ENCODE measurements around the gene ARHGAP11A. TPM values are rescaled to one million over a fixed set of nuclear protein-coding genes. Genes with fewer than 3 reads are reported as not detected.

ARHGAP11A gene
- total RNA-seq, 2 donors from 2014 or later = 89.9 to 108 TPM

DNA sequence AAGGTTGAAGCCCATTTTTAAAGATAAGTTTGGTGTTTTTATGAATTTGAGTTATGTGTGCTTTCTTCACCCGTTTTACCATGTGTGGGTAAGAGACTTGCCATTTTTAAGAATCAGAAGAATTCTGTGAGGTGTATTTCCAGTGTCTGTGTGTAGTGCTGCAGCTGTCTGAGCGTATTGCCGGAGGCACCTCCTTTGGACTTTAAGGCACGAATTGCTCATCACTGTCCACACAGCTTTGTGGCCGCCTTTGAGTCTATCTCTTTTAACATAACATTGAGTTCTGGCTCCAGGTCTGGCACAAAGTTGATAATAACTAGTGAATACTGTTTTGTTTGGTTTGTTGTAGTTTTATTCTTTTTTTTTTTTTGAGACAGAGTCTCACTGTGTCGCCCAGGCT is 52.0 kb downstream of the ARHGAP11A start:
- Mint-ChIP-seq H3K4me3 (no peak overlapping the region), H3K4me1 (ENCODE audit: low read depth in 2 of 2) (peaks cover 5 to 6% of the 10 kb centered on the region in 2 donors), H3K9me3 (no peaks in the 10 kb centered on the region), H3K36me3 (no peaks in the 10 kb centered on the region), H3K27ac (no peak overlapping the region), H3K27me3 (no peaks in the 10 kb centered on the region)
- DNase-seq (ENCODE audit: low spot score) (no peak), ATAC-seq (no peak)

DNA sequence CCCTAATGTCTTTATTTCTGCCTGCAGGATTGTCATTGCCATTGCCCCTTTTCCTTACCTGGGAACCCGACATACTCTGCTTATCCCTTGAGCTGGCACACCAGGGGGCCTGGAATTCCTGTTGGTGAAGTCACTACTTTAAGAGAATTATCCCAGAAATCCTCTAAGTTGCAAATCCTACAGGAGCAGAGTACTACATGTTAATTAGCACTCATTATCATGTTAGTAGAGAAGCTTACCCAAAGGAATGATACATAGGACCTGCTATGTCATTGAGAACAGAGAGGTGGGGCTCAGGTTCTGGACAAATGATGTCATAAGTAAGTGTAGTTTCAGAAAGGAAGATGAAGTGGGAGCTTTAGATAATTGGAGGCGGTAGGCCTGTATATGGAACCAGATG is 53.6 kb downstream of the ARHGAP11A start:
- Mint-ChIP-seq H3K27ac (no peak overlapping the region), H3K36me3 (no peaks in the 10 kb centered on the region), H3K9me3 (no peaks in the 10 kb centered on the region), H3K27me3 (no peaks in the 10 kb centered on the region), H3K4me1 (ENCODE audit: low read depth in 2 of 2) (no peaks in the 10 kb centered on the region), H3K4me3 (no peak overlapping the region)
- no peak for DNase-seq (ENCODE audit: low spot score)
- ATAC-seq = no peak

DNA sequence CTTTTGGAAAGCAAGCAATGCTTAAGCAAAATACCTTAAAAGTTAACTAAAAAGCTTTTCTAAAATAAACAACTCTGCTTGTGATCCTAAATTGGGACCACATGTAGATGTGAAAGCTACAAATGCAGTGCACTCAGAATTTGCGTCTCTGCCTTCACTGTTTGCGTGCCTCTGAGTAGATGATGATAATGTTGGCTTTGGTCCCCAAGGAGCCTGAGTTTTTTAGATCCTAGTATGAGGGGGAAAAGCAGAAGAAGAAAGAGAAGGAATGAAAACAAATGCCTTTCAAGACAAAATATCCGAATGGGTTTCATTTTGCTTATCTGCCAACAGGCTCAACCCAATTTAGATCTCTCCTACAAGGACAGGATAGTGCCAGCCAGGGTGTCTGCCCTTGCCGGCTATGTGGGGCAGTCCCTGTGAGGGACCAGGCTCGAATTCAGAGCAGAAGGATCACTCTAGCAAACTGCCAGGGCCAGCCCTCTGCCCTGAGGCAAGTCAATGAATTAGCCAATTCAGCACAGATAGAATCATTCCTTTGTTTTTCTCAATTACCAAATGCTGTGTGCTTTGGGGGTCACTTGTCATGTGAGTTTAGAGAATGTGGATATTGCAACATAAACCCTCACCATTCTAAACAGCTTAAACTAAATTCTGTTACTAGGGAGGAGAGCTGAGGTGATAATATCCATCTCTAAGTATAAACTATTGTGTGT is 54.8 kb downstream of the ARHGAP11A start:
- Mint-ChIP-seq H3K27me3 (no peaks in the 10 kb centered on the region), H3K4me1 (ENCODE audit: low read depth in 2 of 2) (no peaks in the 10 kb centered on the region), H3K9me3 (no peaks in the 10 kb centered on the region), H3K36me3 (no peaks in the 10 kb centered on the region), H3K4me3 (no peak overlapping the region), H3K27ac (no peak overlapping the region)
- ATAC-seq (no peak), DNase-seq (ENCODE audit: low spot score) (no peak)

DNA sequence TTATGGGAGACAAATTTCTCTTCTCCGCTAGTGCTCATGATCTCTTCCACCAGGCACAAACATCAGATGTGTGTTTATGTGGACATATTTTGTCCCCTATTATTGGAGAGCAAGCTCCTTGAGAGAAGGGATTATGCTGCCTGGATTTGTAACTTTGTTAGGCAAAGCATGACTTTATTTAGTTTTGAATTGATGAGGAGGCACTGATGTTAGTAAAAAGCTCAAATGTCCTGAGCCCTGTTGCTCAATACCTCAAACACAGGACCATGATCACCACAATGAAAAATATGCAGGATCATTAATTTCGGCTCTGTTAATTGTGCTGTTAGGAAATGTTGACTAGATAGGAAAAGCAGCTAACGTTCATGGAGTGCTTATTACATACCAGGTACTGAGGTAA is 55.3 kb downstream of the ARHGAP11A start:
- Mint-ChIP-seq H3K9me3 (no peaks in the 10 kb centered on the region), H3K4me3 (no peak overlapping the region), H3K36me3 (no peaks in the 10 kb centered on the region), H3K4me1 (ENCODE audit: low read depth in 2 of 2) (no peaks in the 10 kb centered on the region), H3K27ac (no peak overlapping the region), H3K27me3 (no peaks in the 10 kb centered on the region)
- DNase-seq (ENCODE audit: low spot score) (no peak), ATAC-seq (no peak)

DNA sequence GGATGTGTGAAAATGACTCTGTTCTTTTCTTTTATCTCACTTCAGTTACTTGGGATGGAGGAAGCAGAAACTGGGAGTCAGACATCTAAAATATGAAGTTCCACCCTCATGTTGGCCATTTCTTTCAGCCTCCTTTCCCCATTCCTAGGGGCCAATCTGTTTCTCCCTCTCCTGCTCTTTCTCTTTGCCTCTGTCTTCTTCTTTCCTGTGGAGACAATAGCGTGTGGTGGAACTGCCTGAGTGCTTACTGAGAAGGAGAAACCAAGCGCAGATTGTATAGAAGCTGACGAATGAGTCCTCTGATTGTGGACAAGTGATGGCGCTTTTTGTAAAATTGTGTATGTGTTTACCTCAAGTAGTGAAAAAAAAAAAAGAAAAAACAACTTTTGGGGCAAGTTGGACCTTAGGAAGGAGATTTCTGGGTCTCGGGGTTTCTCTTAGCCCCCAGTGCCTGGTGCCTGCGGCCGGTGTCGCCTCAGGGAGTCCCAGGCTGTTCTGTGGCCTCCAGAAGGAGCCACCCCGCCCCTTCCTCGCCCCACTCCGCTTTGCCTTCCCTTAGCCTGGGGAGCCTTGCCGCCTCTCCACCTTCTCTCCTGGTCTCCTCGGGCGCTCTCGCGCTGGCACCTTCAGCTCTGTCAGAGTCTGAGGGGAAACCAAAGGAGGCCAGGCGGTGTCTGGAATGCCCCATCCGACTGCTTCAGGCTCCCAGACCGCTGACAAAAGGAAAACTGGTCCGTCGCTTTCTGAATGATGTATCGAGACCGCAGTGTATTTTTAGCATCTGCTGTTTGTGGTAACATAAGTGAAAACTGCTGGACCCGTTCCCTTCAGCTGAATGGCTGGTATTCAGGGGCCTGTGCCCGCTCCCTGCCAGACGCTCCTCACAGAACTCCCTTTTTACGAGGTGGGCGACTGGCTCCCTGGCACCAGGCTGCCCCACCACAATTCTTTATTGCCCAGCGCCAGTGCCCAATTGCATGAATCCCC is 56.3 kb downstream of the ARHGAP11A start:
- ATAC-seq = no peak
- no peak for DNase-seq (ENCODE audit: low spot score)
- Mint-ChIP-seq H3K27me3 (peaks cover 0 to 2% of the 10 kb centered on the region in 2 donors), H3K4me3 (no peak overlapping the region), H3K9me3 (no peaks in the 10 kb centered on the region), H3K4me1 (ENCODE audit: low read depth in 2 of 2) (no peaks in the 10 kb centered on the region), H3K36me3 (no peaks in the 10 kb centered on the region), H3K27ac (no peak overlapping the region)

DNA sequence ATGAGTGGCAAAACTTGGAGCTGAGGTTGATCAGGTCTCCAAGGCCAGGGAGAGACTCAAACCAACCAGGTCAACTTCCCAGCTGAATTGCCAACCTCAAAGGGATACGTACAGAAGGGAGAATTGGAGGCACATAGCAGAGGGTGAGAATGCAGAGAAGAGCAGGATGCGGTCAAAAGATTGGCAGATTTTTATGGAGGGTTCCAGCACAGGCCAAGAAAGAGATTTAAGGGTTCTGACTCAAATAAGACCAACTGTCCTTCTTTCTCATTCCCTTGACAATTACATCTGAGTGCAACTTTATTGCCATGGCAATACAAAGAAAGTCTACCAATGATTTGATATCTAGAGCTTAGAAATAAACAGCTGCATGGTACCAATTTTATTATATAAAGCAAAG is 59.4 kb downstream of the ARHGAP11A start:
- Mint-ChIP-seq H3K36me3 (no peaks in the 10 kb centered on the region), H3K9me3 (no peaks in the 10 kb centered on the region), H3K27me3 (peaks cover 0 to 2% of the 10 kb centered on the region in 2 donors), H3K4me3 (no peak overlapping the region), H3K4me1 (ENCODE audit: low read depth in 2 of 2) (no peaks in the 10 kb centered on the region), H3K27ac (no peak overlapping the region)
- DNase-seq (ENCODE audit: low spot score) = no peak
- ATAC-seq = no peak

DNA sequence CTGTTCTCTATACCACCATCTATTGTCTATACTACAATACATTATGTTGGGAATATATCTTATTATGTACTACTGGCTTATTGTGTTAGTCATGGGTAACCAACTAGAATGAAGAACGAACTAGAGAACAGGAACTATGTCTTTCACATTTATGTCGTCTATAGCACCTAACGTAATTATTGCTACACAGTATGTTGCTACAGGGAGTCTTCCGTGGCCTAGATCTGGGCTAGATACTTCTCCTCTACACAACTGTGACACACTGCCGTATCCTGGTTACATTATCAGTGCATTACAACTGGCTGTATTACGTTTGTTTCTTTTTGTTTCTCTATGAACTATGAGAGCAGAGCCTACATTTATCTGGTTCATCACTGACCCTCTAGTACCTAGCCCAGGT is 60.2 kb downstream of the ARHGAP11A start:
- Mint-ChIP-seq H3K4me3 (no peak overlapping the region), H3K4me1 (ENCODE audit: low read depth in 2 of 2) (no peaks in the 10 kb centered on the region), H3K9me3 (no peaks in the 10 kb centered on the region), H3K36me3 (no peaks in the 10 kb centered on the region), H3K27me3 (peaks cover 0 to 2% of the 10 kb centered on the region in 2 donors), H3K27ac (no peak overlapping the region)
- no peak for DNase-seq (ENCODE audit: low spot score)
- ATAC-seq = no peak

DNA sequence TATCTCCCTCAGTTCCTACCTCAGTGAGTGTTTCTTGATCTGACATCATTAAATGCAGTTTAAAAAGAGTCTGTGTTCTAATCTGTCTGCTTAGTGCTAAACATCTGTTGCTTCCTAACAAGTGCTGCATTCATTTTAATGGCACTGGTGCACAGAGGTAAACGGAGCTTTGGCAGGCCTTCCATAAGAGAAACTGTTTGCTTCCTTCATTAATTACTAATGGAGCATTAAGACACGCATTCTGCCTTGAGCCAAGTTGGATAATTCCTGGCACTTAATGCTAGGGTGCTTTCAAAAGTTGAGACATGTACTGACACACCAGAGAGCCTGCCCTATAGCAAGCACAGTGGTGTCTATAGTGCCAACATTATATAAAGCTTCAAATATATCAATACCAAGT is 60.9 kb downstream of the ARHGAP11A start:
- no peak overlapping the region for H3K27ac Mint-ChIP-seq
- no peaks in the 10 kb centered on the region for H3K36me3 Mint-ChIP-seq
- no peaks in the 10 kb centered on the region for H3K9me3 Mint-ChIP-seq
- no peak overlapping the region for H3K4me3 Mint-ChIP-seq
- DNase-seq (ENCODE audit: low spot score) (no peak), ATAC-seq (no peak)
- H3K27me3 Mint-ChIP-seq = peaks cover 0 to 2% of the 10 kb centered on the region in 2 donors
- H3K4me1 Mint-ChIP-seq (ENCODE audit: low read depth in 2 of 2) = no peaks in the 10 kb centered on the region

DNA sequence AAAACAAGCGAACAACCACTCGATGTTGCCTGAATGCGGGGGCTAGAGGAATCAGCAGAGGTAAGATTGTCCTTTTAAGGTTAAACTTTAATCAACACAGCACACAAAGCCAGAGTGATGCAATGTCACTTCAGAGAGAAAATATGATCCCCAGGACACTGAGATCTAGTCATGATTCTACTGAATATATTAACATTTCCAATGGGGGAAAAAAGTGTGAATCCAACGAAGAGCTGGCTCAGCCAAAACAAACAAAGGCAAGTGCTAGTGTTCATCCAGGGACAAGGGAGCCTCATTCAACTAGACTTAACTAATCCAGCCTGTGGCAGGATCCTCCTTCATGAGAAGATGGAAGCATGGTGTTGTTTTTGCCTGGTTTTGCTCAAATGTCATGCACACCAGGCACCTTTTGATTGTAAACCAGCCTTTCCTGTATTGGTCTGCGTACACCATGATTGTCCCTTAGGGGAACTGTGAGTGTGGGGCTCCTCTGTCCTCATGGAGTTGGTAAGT is 62.0 kb downstream of the ARHGAP11A start:
- DNase-seq (ENCODE audit: low spot score) = no peak

DNA sequence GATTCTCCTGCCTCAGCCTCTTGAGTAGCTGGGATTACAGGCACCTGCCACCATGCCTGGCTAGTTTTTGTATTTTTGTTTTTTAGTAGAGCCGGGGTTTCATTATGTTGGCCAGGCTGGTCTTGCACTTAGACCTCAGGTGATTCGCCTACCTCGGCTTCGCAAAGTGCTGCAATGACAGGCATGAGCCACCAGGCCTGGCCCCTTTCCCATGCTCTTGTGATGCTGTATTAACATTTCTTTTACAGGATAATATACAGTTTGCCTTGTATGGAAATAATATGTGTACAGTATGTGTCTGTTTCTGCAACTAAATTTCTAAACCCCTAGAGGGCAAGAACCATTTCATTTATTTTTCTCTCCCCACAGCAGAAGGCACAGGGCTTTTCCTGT is 64.0 kb downstream of the ARHGAP11A start:
- Mint-ChIP-seq H3K27me3 (peaks cover 0 to 2% of the 10 kb centered on the region in 2 donors), H3K9me3 (no peaks in the 10 kb centered on the region), H3K36me3 (no peaks in the 10 kb centered on the region), H3K4me3 (no peak overlapping the region), H3K4me1 (ENCODE audit: low read depth in 2 of 2) (peaks cover 6 to 7% of the 10 kb centered on the region in 2 donors), H3K27ac (no peak overlapping the region)
- DNase-seq (ENCODE audit: low spot score) = no peak
- no peak for ATAC-seq

More for the DNA sequence above, 62.0 kb downstream of the ARHGAP11A start:
- Mint-ChIP-seq H3K36me3 (no peaks in the 10 kb centered on the region), H3K4me1 (ENCODE audit: low read depth in 2 of 2) (no peaks in the 10 kb centered on the region), H3K4me3 (no peak overlapping the region), H3K27ac (no peak overlapping the region), H3K27me3 (peaks cover 0 to 2% of the 10 kb centered on the region in 2 donors), H3K9me3 (no peaks in the 10 kb centered on the region)
- ATAC-seq = no peak

DNA sequence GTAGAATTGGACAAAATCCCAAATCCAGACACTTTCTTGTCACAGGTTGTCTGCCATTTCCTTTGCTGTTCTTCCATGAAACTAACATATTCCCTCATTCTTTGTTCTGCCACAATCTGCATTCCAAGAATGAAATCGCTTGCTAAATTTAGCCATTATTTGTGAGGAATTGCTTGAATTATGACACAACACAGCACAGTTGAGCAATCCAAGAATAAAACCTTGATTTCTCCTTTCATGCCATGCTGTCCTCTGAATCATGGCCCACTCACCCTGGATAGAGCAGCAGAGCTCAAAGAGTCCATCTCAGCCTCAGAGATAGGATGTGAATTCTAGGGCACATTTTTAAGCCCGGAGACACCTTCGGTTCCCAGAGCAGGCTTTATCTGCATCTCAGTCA is 67.3 kb downstream of the ARHGAP11A start:
- no peak overlapping the region for H3K4me3 Mint-ChIP-seq
- H3K27ac Mint-ChIP-seq = no peak overlapping the region
- H3K36me3 Mint-ChIP-seq = no peaks in the 10 kb centered on the region
- peaks cover 9 to 10% of the 10 kb centered on the region in 2 donors for H3K4me1 Mint-ChIP-seq (ENCODE audit: low read depth in 2 of 2)
- ATAC-seq (no peak), DNase-seq (ENCODE audit: low spot score) (no peak)
- H3K9me3 Mint-ChIP-seq = no peaks in the 10 kb centered on the region
- peaks cover 0 to 3% of the 10 kb centered on the region in 2 donors for H3K27me3 Mint-ChIP-seq

DNA sequence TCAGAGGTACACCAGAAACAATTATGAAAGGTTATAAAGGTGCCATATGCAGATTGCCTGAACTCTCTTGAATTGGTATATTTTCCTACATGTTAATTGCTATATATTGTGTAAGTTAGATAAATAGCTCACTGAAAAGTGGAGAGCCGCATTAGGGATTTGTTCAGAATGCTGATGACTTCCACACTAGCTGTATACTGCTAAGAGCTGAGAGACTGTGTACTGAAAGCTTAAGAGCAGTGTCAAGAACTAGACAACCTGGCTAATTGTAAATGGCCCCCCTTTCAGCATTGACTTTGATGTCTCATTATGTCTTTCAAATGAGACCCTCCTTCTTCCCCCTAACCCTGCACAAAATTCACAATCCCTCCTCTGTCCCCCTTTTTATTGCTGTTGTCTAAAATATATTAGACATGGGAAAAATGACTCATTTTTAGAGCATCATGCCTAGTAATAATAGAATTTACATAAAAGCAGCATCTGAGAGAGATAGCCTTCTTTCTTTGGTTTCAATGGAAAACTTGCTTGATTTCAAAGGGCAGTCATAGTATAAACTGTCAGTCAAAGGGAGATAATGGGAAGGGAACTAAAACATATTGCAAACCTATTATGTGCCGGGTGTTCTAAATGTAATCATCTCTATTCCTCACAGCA is 67.8 kb downstream of the ARHGAP11A start:
- H3K36me3 Mint-ChIP-seq = no peaks in the 10 kb centered on the region
- H3K9me3 Mint-ChIP-seq = no peaks in the 10 kb centered on the region
- H3K4me1 Mint-ChIP-seq (ENCODE audit: low read depth in 2 of 2) = peaks cover 9 to 10% of the 10 kb centered on the region in 2 donors
- no peak overlapping the region for H3K4me3 Mint-ChIP-seq
- no peak for ATAC-seq
- peaks cover 0 to 3% of the 10 kb centered on the region in 2 donors for H3K27me3 Mint-ChIP-seq
- no peak for DNase-seq (ENCODE audit: low spot score)
- H3K27ac Mint-ChIP-seq = no peak overlapping the region

DNA sequence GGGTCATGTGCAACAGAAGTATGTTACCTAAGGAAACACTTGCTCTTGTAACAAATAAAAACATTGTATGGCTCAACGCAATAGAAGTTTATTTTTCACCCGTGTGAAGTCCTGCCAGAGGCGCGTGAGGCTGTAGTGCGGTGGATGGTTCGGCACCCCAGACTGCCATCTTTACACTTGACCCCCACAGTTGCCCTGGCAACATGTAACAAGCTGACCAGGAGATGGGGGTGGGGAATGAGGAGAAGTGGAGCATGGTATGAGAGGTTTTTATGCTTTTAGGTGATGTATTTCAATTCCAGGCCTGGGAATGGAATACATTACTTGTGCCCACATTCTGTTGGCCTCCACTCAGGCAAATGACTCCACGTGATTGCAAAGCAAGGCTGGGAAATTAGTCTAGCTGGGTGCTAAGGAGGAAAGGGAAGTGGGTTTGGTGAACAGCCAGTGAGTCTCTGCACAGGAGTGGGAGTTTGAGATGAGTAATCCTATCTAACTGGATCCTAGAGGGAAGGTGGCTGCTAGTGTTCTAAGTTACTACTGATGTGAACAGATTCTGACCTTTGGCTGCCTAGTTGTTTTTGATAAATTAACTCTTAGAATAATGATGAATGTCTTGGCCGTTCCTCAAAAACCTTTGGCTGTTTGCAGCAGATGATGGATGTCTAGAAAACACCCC is 68.7 kb downstream of the ARHGAP11A start:
- DNase-seq (ENCODE audit: low spot score) (no peak), ATAC-seq (peak; percentile 71 to 77)
- no peak overlapping the region for H3K27ac Mint-ChIP-seq
- H3K27me3 Mint-ChIP-seq = peaks cover 0 to 3% of the 10 kb centered on the region in 2 donors
- H3K9me3 Mint-ChIP-seq = no peaks in the 10 kb centered on the region
- H3K4me3 Mint-ChIP-seq = no peak overlapping the region
- H3K36me3 Mint-ChIP-seq = no peaks in the 10 kb centered on the region
- peaks cover 9 to 10% of the 10 kb centered on the region in 2 donors for H3K4me1 Mint-ChIP-seq (ENCODE audit: low read depth in 2 of 2)
